Measurements from ENCODE around the gene PTAR1. TPM values are rescaled to one million over a fixed set of nuclear protein-coding genes. Genes with fewer than 3 reads are reported as not detected.

The PTAR1 gene
- total RNA-seq, 1 experiment from 2014 or later: 22.9 TPM

- ATAC-seq (no peak), DNase-seq (peak; percentile 53)
- Histone ChIP-seq H2AFZ (ENCODE audit: low read length) (peak overlapping the region; percentile 63; the same call in 1 of the 2 replicates), H3K9ac (ENCODE audit: low read length) (no peak overlapping the region), H3F3A (ENCODE audit: low read length, unreplicated experiment) (no peaks in the 10 kb centered on the region), H3K4me1 (ENCODE audit: insufficient read depth, low read length) (peaks cover 20% of the 10 kb centered on the region), H3K27ac (ENCODE audit: low read length) (peak overlapping the region; percentile 13; the same call in 1 of the 2 replicates), H3K4me2 (ENCODE audit: low read length) (peak overlapping the region; percentile 63), H3K27me3 (ENCODE audit: low read length) (no peaks in the 10 kb centered on the region), H3K9me2 (replicated peaks; ENCODE audit: low read length) (no peaks in the 10 kb centered on the region), H3K36me3 (ENCODE audit: low read depth, low read length) (no peaks in the 10 kb centered on the region), H4K20me1 (ENCODE audit: low read length) (no peaks in the 10 kb centered on the region), H3K4me3 (ENCODE audit: low read length) (peak overlapping the region; percentile 27; the same call in 1 of the 2 replicates), H3K79me2 (ENCODE audit: low read length) (no peaks in the 10 kb centered on the region), H3K9me3 (ENCODE audit: low read length) (no peaks in the 10 kb centered on the region)
- intact Hi-C loops (cut with micrococcal nuclease): loop anchor here (10.0 kb wide), 3 partner anchors 80 to 260 kb away; no protein-coding TSS in a partner anchor
- CTCF ChIA-PET: no interaction called here
- BruUV-seq (replicated peaks): no TSS peak
- POLR2A ChIA-PET (ENCODE audit: unreplicated experiment): no interaction called here
- TF ChIP-seq CTCF (conservative IDR thresholded peaks at IDR 0.05; ENCODE audit: low read depth, low read length) (no peak), EZH2 (IDR thresholded peaks at IDR 0.05; ENCODE audit: low read length, unreplicated experiment) (no peak), EZH2phosphoT487 (IDR thresholded peaks at IDR 0.05; ENCODE audit: borderline replicate concordance, low read length) (no peak)
These were observed 84.9 kb downstream of the PTAR1 start for GRCh38 chr9:69674716-69675438.

DNA sequence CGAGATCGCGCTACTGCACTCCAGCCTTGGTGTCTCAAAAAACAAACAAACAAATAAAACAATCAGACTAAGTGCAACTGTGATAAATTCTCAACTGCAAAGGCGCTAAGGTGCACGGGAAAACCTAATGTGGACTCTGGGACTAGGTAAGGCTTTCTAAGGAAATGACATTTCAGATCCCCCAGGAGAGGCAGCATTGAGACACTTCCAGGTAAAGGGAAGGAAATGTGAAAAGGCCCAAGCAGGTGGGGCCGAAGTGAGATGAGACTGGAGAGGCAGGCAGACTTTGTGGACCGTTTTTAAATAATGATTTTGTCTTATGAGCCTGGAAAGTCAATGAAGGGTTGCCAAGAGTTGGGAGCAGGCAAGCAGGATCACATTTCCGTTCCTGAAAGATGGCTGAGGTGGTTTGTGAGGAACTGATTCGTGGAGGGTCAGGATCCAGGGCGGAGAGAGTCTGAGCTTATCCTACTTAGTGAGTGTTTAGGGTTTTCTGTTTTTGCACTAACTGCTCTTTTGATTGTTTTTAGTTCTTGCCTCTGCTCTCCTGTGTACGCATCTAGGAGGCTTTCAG is 85.6 kb downstream of the PTAR1 start:
- Histone ChIP-seq H3K4me2 (ENCODE audit: low read length) (peak overlapping the region; percentile 63), H3K79me2 (ENCODE audit: low read length) (no peaks in the 10 kb centered on the region), H4K20me1 (ENCODE audit: low read length) (no peaks in the 10 kb centered on the region), H2AFZ (ENCODE audit: low read length) (peak overlapping the region; percentile 63; the same call in 1 of the 2 replicates), H3K27ac (ENCODE audit: low read length) (no peak overlapping the region), H3K36me3 (ENCODE audit: low read depth, low read length) (no peaks in the 10 kb centered on the region), H3K4me1 (ENCODE audit: insufficient read depth, low read length) (peaks cover 20% of the 10 kb centered on the region), H3K9ac (ENCODE audit: low read length) (no peak overlapping the region), H3K9me3 (ENCODE audit: low read length) (no peaks in the 10 kb centered on the region), H3F3A (ENCODE audit: low read length, unreplicated experiment) (no peaks in the 10 kb centered on the region), H3K9me2 (replicated peaks; ENCODE audit: low read length) (no peaks in the 10 kb centered on the region), H3K4me3 (ENCODE audit: low read length) (peak overlapping the region; percentile 27; the same call in 1 of the 2 replicates), H3K27me3 (ENCODE audit: low read length) (peaks cover 4% of the 10 kb centered on the region; the same call in 1 of the 2 replicates)
- ChIA-PET CTCF (no interaction called here), POLR2A (ENCODE audit: unreplicated experiment) (no interaction called here)
- ATAC-seq: no peak
- DNase-seq: peak; percentile 45
- intact Hi-C loops (cut with micrococcal nuclease): loop anchor here (10.0 kb wide), 3 partner anchors 81 to 261 kb away; no protein-coding TSS in a partner anchor
- peak; percentile 30; the same call in 1 of the 2 replicates for TF ChIP-seq CTCF (conservative IDR thresholded peaks at IDR 0.05; ENCODE audit: low read depth, low read length)
- no peak for TF ChIP-seq EZH2phosphoT487 (IDR thresholded peaks at IDR 0.05; ENCODE audit: borderline replicate concordance, low read length)
- TF ChIP-seq EZH2 (IDR thresholded peaks at IDR 0.05; ENCODE audit: low read length, unreplicated experiment): no peak
- no TSS peak for BruUV-seq (replicated peaks)

GRCh38 chr9:69673311-69673640 is 86.5 kb downstream of the PTAR1 start:
- Histone ChIP-seq H3K9me2 (replicated peaks; ENCODE audit: low read length) (no peaks in the 10 kb centered on the region), H3K27me3 (ENCODE audit: low read length) (peaks cover 11% of the 10 kb centered on the region; the same call in 1 of the 2 replicates), H3K27ac (ENCODE audit: low read length) (no peak overlapping the region), H3K9me3 (ENCODE audit: low read length) (no peaks in the 10 kb centered on the region), H2AFZ (ENCODE audit: low read length) (peak overlapping the region; percentile 89), H3K79me2 (ENCODE audit: low read length) (no peaks in the 10 kb centered on the region), H4K20me1 (ENCODE audit: low read length) (no peaks in the 10 kb centered on the region), H3K4me1 (ENCODE audit: insufficient read depth, low read length) (peaks cover 20% of the 10 kb centered on the region), H3K9ac (ENCODE audit: low read length) (no peak overlapping the region), H3F3A (ENCODE audit: low read length, unreplicated experiment) (no peaks in the 10 kb centered on the region), H3K36me3 (ENCODE audit: low read depth, low read length) (no peaks in the 10 kb centered on the region), H3K4me2 (ENCODE audit: low read length) (peak overlapping the region; percentile 95), H3K4me3 (ENCODE audit: low read length) (peak overlapping the region; percentile 69)
- no peak for ATAC-seq
- intact Hi-C loops (cut with micrococcal nuclease): loop anchor here (10.0 kb wide), 3 partner anchors 82 to 262 kb away; no protein-coding TSS in a partner anchor
- ChIA-PET POLR2A (ENCODE audit: unreplicated experiment) (no interaction called here), CTCF (no interaction called here)
- DNase-seq: no peak
- no TSS peak for BruUV-seq (replicated peaks)
- TF ChIP-seq EZH2 (IDR thresholded peaks at IDR 0.05; ENCODE audit: low read length, unreplicated experiment): no peak
- TF ChIP-seq EZH2phosphoT487 (IDR thresholded peaks at IDR 0.05; ENCODE audit: borderline replicate concordance, low read length): no peak
- TF ChIP-seq CTCF (conservative IDR thresholded peaks at IDR 0.05; ENCODE audit: low read depth, low read length): no peak

All from PC-3 (cell line).